ENCODE data around the gene POU3F1.

The POU3F1 gene

GRCh38 chr1:38046333-38046883, at the start of gene POU3F1:
POU3F1 (minus strand) TSS chr1:38046793; CDS start chr1:38046743, 50 bp downstream.
- no peak for DNase-seq

- DNase-seq, result no peak
These were observed 48.9 kb upstream of the POU3F1 start for GRCh38 chr1:38095454-38095931.

- DNase-seq, result no peak
These were observed 48.2 kb upstream of the POU3F1 start for GRCh38 chr1:38094711-38095290.

- DNase-seq, result no peak
These were observed 47.3 kb upstream of the POU3F1 start for GRCh38 chr1:38093569-38094520.

GRCh38 chr1:38092256-38092655, 45.7 kb upstream of the POU3F1 start:
- no peak for DNase-seq

GRCh38 chr1:38090796-38091195, 44.2 kb upstream of the POU3F1 start:
- DNase-seq, result no peak

GRCh38 chr1:38089712-38090360, 43.2 kb upstream of the POU3F1 start:
- DNase-seq, result no peak

GRCh38 chr1:38088791-38089190, 42.2 kb upstream of the POU3F1 start:
- DNase-seq, result no peak

- no peak for DNase-seq
These were observed 41.8 kb upstream of the POU3F1 start for GRCh38 chr1:38088366-38088765.

- no peak for DNase-seq
These were observed 41.1 kb upstream of the POU3F1 start for GRCh38 chr1:38087676-38088075.

- no peak for DNase-seq
These were observed 39.2 kb upstream of the POU3F1 start for GRCh38 chr1:38085666-38086330.

- no peak for DNase-seq
These were observed 38.1 kb upstream of the POU3F1 start for GRCh38 chr1:38084700-38085099.

GRCh38 chr1:38084113-38084512, 37.5 kb upstream of the POU3F1 start:
- DNase-seq, result no peak

- DNase-seq, result no peak
These were observed 36.9 kb upstream of the POU3F1 start for GRCh38 chr1:38083541-38083940.

- DNase-seq, result no peak
These were observed 36.2 kb upstream of the POU3F1 start for GRCh38 chr1:38082769-38083263.

- no peak for DNase-seq
These were observed 32.4 kb upstream of the POU3F1 start for GRCh38 chr1:38079019-38079418.

- no peak for DNase-seq
These were observed 31.0 kb upstream of the POU3F1 start for GRCh38 chr1:38077523-38078147.

GRCh38 chr1:38076455-38076854, 29.9 kb upstream of the POU3F1 start:
- DNase-seq, result no peak

GRCh38 chr1:38076038-38076437, 29.4 kb upstream of the POU3F1 start:
- no peak for DNase-seq

- no peak for DNase-seq
These were observed 28.6 kb upstream of the POU3F1 start for GRCh38 chr1:38075191-38075590.

- no peak for DNase-seq
These were observed 27.7 kb upstream of the POU3F1 start for GRCh38 chr1:38074302-38074677.

Data from SW 1271 (cell line).